ENCODE results near the gene C9orf50. TPM values are rescaled to one million over a fixed set of nuclear protein-coding genes. Genes with fewer than 3 reads are reported as not detected.

The C9orf50 gene
- polyA plus RNA-seq, 1 experiment: 0.20 TPM

DNA sequence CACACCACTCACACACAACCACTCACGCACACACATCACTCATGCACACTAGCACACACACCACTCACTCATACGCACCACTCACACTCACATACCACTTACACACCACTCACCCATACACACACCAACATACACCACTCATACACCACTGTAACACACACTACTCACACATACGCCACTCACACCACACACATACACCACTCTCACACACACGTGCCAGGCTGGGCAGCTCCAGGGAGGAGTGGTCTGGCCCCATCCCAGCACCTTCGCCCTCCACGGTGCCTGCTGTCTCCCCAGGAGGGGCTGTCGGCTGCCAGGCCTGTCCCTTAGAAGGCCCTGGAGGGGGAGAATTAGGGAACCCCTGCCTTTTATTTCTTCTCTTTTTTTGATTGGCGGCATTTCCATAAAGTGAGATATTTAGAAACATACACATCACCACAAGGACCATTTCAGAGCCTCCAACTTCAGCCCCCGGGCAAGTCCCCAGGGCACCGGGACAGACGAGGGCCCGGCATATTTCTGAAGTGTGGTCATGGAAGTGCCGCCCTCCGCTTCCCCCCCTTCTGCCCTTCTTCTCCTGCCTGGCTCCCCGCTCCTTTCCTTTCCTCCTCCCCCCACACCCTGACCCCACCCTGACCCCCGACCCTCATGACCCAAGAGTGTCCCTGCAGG lies 27.3 kb upstream of the C9orf50 start:
- H3K27me3 ChIP-seq (ENCODE audit: control insufficient read depth, insufficient read depth, low read length): no peaks in the 10 kb centered on the region
- DNase-seq (ENCODE audit: low read depth): no peak
- CTCF ChIA-PET: no interaction called here
- TF ChIP-seq, protein P1, sequence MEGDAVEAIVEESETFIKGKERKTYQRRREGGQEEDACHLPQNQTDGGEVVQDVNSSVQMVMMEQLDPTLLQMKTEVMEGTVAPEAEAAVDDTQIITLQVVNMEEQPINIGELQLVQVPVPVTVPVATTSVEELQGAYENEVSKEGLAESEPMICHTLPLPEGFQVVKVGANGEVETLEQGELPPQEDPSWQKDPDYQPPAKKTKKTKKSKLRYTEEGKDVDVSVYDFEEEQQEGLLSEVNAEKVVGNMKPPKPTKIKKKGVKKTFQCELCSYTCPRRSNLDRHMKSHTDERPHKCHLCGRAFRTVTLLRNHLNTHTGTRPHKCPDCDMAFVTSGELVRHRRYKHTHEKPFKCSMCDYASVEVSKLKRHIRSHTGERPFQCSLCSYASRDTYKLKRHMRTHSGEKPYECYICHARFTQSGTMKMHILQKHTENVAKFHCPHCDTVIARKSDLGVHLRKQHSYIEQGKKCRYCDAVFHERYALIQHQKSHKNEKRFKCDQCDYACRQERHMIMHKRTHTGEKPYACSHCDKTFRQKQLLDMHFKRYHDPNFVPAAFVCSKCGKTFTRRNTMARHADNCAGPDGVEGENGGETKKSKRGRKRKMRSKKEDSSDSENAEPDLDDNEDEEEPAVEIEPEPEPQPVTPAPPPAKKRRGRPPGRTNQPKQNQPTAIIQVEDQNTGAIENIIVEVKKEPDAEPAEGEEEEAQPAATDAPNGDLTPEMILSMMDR (IDR thresholded peaks at IDR 0.05; ENCODE audit: insufficient read depth, low read depth, low read length): no peak
- H3K4me3 ChIP-seq (ENCODE audit: low read depth, low read length): no peak overlapping the region
- POLR2A ChIA-PET: no interaction called here
- H3K36me3 ChIP-seq (ENCODE audit: control insufficient read depth, insufficient read depth, low read length): no peaks in the 10 kb centered on the region

DNA sequence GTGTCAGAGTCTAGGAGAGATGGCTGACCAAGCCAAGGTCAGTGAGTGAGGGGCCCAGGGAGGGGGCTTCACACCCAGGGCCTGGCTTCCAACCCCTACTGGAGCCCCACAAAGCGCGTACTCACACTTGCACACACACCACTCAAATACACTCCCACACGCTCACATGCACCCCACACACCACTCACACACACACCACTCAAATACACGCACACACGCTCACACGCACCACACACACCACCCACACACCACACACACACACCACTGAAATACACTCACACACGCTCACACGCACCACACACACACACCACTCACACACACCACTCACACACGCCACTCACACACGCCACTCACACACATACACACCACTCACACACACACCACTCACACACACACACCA lies 26.7 kb upstream of the C9orf50 start:
- Histone ChIP-seq H3K36me3 (ENCODE audit: control insufficient read depth, insufficient read depth, low read length) (no peaks in the 10 kb centered on the region), H3K4me3 (ENCODE audit: low read depth, low read length) (no peak overlapping the region), H3K27me3 (ENCODE audit: control insufficient read depth, insufficient read depth, low read length) (no peaks in the 10 kb centered on the region)
- TF ChIP-seq, protein P1 (IDR thresholded peaks at IDR 0.05; ENCODE audit: insufficient read depth, low read depth, low read length): no peak
- ChIA-PET CTCF (interaction anchor here (1.2 to 1.6 kb wide), 2 partner anchors 10 to 50 kb away, joined by 3 to 5 read pairs; no protein-coding TSS in a partner anchor), POLR2A (no interaction called here)
- DNase-seq (ENCODE audit: low read depth): no peak

DNA sequence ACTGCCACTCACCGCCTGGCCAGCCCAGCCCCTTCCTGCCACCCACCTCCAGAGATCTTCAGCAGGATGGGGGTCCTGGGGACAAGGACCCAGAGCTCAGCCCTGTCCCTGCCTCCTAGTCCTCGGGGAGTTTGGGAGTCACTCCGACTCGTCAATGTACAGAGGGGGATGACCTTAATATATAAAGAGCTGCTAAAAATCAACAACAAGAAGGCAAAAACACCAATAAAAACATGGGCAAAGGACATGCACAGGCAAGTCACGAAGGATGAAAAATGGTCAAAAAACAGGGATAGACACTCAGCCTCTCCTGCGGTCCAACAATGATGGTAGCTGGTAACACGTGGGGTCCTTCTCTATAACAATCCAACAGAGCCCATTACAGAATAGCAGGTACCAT lies 25.8 kb upstream of the C9orf50 start:
- Histone ChIP-seq H3K27me3 (ENCODE audit: control insufficient read depth, insufficient read depth, low read length) (no peaks in the 10 kb centered on the region), H3K36me3 (ENCODE audit: control insufficient read depth, insufficient read depth, low read length) (no peaks in the 10 kb centered on the region), H3K4me3 (ENCODE audit: low read depth, low read length) (no peak overlapping the region)
- TF ChIP-seq, protein P1 (IDR thresholded peaks at IDR 0.05; ENCODE audit: insufficient read depth, low read depth, low read length): no peak
- DNase-seq (ENCODE audit: low read depth): no peak
- ChIA-PET CTCF (interaction anchor here (0.6 to 1.6 kb wide), 5 partner anchors 11 to 137 kb away, joined by 3 to 5 read pairs (median 4); no protein-coding TSS in a partner anchor), POLR2A (no interaction called here)

DNA sequence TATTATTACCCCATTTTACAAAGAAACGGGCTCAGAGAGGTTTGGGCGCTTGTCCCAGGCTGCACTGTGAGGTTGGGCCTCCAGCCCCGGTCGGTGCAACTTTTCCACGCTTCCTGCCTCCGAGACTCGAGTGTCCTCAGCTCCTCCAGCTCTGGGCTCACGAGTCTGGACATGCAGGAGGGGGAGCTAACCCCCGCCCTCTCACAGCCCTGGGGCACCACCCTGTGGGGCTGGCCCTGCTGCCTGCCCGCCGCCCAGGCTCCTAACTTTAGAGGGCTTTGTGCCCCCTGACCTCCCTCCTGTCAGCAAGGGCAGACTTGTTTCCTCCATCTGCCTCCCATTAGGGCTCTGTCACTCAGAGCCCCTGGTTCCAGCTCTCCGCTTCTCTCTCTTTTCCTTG lies 25.4 kb upstream of the C9orf50 start:
- no peak for DNase-seq (ENCODE audit: low read depth)
- POLR2A ChIA-PET: no interaction called here
- no peak overlapping the region for H3K4me3 ChIP-seq (ENCODE audit: low read depth, low read length)
- CTCF ChIA-PET: interaction anchor here (1.2 to 1.6 kb wide), 4 partner anchors 11 to 137 kb away, joined by 3 to 5 read pairs (median 4); no protein-coding TSS in a partner anchor
- TF ChIP-seq, protein P1 (IDR thresholded peaks at IDR 0.05; ENCODE audit: insufficient read depth, low read depth, low read length): no peak
- H3K36me3 ChIP-seq (ENCODE audit: control insufficient read depth, insufficient read depth, low read length): no peaks in the 10 kb centered on the region
- H3K27me3 ChIP-seq (ENCODE audit: control insufficient read depth, insufficient read depth, low read length): no peaks in the 10 kb centered on the region

DNA sequence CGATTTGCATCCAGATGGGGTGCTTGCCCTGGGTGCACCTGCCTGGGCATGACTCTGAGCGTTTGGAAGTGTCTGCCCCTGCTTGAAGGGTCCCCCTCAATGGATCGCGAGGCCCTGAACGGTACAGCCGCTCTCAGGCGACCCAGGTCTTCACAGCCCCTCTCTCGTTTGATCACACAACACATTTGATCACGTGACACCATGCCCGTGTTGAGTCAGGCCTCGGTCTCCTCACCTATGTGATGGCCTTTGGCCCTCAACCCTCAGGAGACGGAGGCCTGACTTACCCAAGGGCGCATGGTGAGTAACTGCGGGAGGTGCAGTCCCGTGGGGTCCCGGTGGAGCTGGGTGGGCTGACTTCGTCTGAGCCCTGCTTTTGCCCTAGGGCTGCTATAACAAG lies 24.0 kb upstream of the C9orf50 start:
- no peak for DNase-seq (ENCODE audit: low read depth)
- TF ChIP-seq, protein P1 (IDR thresholded peaks at IDR 0.05; ENCODE audit: insufficient read depth, low read depth, low read length): no peak
- CTCF ChIA-PET: interaction anchor here (1.5 to 5.6 kb wide), 3 partner anchors 93 to 145 kb away, joined by 4 to 59 read pairs (median 23); no protein-coding TSS in a partner anchor
- POLR2A ChIA-PET: no interaction called here
- Histone ChIP-seq H3K4me3 (ENCODE audit: low read depth, low read length) (no peak overlapping the region), H3K27me3 (ENCODE audit: control insufficient read depth, insufficient read depth, low read length) (no peaks in the 10 kb centered on the region), H3K36me3 (ENCODE audit: control insufficient read depth, insufficient read depth, low read length) (0 out of 2 replicates have a peak, but pooled peaks cover under 1% of the 10 kb centered on the region)

Data from BJ (cell line).